ENCODE measurements around the gene TSC22D1.
"Not testable (repeated sequence)": the region's sequence is repeated elsewhere in the genome, so short reads cannot be mapped to it uniquely, and the experiment has no call there.

Gene TSC22D1

DNA sequence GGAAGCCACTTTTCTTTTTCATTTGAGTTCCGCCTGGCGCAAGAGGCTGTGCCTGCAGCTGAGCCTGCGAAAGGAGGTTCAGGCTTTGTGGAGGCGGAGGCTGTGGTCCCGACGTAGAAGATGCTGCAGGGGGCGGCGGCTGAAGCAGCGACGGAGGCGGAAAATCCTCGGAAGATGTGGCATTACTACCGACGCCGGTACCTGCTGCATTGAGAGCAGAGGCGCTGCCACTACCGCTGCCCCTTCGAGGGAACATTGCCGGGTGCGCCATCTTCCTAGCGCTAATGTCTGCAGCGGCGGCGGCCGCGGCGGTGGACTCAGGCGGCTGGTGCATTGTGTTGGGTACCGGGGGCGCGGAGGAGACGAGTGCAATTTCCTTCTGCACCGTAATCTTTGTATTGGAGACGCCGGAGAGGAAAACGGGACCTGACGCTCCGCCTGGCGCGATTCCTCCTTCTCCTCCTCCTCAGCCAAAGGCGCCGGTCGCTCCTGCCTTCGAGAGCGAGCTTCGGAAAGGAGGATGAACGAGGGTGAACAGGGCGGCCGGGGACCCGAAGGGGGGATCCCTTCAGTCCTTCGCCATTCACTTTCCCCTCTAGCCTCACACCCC is at the start of gene TSC22D1:
Gene TSC22D1, minus strand, starts transcription at position 590 of the 610 bp plus-strand sequence. Its CDS starts 256 bp downstream, at position 334.
- peak; percentile 59 for DNase-seq

DNA sequence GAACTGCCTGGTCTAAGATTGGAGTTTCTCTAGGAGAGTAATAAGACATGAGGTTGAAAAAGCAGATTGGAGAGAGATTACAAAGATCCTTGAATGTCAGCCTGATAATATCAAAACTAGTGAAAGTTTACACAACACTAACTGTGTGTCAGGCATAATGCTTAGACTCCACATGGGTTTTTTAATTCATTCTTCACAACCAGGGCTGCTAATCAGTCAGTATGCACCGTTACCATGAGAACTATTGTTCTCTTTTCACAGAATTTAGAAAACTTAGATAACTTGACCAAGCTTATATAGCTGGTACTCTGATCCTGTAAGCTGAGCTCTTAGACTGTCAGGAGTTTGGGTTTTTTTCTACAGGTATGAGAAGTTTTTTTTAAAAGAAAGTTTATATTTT is 46.6 kb upstream of the TSC22D1 start:
- no peak for DNase-seq

DNA sequence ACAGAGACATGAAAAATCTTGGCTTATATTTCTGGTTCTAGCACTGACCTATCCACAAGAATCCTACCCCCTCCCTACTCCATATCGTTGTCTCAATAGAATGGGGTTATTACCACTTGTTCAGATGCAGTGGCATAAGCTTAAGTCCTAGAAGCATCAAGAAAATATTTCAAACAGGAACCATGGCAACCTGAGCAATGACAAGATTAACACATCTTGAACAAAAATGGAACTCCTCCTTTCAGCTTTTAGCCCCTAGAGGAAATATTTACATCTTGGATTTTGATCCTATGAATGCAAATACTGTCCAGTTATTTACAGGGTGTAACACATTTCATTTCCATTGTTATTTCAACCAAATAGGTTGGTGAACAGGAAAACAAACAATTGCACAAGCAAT is 46.1 kb upstream of the TSC22D1 start:
- DNase-seq = peak; percentile 9

DNA sequence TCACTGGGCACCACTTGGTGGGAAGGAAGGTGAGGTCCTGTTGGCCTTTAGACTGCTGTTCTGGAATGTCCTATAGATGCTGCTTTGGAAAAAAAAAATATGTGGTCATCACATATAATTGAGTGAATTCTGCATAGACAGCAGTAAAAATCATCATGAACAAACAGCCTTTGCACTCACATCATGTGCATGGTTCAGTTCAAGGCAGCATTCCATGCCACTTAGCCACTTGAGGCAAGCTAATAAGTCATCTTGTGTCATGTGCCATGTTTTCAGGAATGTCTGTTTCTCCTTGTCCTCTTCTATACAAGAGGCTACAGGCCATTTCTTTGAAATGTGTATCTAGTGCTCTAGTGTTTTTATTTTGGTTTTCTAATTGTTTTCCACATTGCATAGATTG is 43.9 kb upstream of the TSC22D1 start:
- peak; percentile 59 for DNase-seq

DNA sequence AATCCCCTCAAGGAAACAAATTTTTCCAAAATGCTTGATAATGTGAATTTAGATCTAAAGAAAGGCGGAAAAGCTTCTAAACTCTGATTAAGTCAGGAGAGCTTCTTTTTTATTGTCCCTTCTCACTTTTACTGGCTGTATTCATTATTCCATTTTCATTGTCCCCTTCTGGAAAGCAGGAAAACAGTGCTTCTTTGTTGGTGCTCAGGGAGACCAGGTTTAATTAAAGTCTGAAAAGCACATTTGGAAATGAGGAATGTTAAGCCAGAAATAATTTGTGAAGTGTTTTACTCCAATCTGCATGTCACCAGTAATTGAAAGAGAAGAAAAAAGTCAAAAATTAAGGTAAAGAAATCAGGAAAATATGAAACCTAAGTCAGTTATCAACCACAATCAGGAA is 43.5 kb upstream of the TSC22D1 start:
- no peak for DNase-seq

DNA sequence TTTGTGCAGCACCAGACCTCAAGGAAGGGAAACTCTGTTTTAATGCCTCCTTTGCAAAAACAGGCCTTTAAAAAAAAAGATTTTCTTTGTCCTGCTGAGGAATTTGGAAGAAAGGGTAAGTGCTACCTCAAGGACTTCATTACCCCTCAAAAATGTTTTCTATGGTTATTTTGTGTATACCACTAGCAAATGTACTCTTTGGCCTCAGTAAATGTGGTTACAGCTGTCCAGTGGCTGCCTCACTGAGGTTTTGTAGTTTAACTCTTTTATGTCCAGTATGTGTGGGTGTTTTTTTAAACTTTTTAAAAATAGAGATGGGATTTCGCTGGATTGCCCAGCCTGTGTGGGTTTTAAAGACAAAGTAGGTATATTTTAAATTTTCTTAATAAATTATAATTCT is 42.2 kb upstream of the TSC22D1 start:
- no peak for DNase-seq

DNA sequence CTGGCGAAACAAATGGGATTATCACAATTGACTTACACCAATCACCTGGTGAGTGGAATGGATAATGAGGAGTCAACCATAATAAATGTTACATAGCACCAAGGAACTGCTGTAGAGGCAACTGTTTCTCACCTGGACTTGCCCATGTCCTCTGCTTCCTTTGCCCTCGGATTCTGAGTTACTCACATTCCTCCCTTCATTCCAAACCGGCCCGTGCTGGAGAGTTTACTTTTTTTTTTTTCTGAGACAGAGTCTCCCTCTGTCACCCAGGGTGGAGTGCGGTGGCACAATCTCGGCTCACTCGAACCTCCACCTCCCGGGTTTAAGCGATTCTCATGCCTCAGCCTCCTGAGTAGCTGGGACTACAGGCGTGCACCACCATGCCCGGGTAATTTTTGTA is 41.5 kb upstream of the TSC22D1 start:
- no peak for DNase-seq

DNA sequence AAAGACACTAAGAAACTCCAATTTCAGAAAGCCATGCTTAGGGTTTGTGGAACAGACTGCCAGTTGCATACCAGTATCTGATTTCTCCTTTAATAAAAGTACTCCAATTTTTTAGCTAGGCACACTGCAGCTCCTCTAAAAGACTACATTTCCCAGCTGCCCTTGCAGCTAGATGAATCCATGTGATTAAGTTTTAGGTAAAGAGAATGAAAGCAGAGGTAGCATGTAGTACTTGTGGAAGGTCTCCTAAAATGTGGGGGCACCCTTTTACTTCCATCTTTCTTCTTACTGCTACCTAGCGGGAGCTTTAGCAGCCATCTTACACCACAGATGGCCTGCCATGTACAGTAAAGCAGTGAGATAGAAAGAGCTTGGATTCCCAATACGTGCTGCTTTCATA is 33.0 kb upstream of the TSC22D1 start:
- DNase-seq = no peak

DNA sequence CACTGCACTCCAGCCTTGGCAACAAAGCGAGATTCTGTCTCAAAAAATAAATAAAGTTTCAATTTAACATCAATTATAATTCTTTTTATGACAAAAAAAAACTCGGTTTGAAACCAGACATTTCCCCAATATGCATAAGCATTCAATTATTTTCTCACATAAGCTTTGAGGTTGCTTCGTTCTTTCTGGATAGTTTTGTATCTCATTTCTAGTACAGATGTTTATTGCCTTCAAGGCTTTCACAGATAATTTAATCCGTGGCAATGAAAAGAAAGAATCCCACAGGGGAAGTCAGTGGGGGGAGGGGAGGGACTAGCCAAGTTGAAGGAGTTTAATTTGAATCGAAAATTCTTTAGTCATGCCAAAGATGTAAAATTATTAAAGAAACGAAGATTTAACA is 29.6 kb upstream of the TSC22D1 start:
- no peak for DNase-seq

DNA sequence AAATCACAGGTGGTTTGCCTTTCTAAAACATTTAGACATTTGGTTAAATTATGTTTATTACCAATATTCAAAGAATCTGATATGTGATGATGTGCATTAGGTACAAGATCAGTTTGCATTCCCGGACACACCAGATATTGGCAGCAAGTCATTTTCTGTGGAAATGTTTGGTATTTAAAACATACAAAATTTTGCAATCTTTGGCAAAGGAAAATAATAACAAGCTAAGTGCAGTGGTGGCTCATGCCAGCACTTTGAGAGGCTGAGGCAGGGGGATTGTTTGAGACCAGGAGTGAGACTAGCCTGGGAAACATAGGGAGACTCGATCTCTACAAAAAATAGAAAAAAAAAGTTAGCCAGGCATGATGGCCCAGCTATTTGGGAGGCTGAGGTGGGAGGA is 29.1 kb upstream of the TSC22D1 start:
- peak; percentile 13 for DNase-seq

DNA sequence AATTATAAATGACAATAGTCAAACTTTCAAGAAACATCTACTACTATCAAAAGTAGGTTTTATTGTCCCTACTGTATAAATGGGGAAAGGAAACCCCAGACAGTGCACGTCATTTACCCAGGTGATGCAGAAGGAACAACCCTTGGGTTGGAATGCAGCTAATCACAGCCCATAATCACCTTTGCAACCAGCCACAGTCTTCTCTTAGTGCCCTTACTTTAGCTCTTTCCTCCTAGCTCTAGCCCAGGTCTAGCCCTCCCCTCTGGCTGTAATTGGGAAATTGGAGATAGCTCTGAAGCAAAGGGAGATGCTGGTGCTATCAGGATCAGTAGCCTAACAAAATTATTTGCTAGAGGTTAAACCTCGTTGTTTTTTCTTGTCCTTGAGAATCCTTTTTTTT is 25.5 kb upstream of the TSC22D1 start:
- no peak for DNase-seq

DNA sequence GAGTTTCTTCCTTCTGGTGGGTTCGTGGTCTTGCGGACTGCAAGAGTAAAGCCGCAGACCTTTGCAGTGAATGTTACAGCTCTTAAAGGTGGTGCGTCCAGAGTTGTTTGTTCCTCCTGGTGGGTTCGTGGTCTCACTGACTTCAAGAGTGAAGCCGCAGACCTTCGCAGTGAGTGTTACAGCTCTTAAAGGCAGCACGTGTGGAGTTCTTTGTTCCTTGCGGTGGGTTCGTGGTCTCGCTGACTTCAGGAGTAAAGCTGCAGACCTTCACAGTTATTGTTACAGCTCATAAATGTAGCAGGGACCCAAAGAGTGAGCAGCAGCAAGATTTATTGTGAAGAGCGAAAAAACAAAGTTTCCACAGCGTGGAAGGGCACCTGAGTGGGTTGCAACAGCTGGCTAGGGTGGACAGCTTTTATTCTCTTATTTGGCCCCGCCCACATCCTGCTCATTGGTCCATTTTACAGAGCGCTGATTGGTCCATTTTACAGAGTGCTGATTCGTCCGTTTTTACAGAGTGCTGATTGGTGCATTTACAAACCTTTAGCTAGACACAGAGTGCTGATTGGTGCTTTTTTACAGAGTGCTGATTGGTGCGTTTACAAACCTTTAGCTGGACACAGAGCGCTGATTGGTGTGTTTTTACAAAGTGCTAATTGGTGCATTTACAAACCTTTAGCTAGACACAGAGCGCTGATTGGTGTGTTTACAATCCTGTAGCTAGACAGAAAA is 17.9 kb upstream of the TSC22D1 start:
- not testable (repeated sequence) for DNase-seq

DNA sequence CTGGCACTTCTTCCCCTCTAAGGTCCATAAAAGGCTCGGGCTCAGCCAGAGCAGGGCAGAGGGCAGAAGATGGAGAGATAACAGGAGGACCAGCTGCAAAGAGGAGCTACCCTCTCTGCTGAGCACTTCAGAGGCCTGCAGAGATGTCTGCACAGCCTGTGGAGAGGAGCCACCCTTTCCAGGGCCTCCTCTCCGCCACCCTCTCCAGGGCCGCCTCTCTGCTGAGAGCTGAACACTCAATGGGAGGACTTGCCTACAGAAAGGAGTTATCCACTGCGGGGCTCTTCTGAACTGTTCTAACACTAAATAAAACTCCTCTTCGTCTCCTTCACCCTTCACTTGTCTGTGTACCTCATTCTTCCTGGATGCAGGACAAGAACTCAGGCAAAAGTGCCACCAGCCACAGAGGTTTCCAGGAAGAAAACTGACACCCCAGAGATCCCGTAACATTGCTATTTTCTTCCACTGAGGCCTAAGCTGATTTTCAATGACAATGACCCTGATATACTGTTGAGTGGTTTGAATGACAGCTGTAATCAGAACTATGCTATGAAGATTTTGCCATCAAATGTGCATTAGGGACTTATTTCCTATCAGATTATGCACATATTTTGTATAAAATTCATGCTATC is 16.2 kb upstream of the TSC22D1 start:
- DNase-seq = no peak

DNA sequence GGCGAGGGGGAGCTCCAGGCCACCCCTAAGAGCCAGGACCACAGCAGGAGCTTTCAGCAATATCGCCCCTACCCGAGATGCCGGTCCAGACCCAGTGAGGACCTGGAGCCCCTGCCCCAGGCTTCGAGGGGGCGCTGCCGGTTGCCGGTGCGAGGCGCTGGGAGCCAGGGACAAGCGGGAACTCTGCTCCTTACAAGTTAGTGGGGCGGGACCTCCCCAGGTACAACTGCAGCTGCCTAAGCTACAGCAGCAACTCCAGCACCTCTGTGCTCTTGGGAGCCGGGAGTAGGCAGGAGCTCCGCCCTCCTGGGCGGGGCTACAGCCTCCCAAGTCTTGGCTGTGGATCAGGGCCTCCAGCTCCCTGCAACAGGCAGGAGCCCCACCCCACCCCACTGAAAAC is 15.2 kb upstream of the TSC22D1 start:
- no peak for DNase-seq

DNA sequence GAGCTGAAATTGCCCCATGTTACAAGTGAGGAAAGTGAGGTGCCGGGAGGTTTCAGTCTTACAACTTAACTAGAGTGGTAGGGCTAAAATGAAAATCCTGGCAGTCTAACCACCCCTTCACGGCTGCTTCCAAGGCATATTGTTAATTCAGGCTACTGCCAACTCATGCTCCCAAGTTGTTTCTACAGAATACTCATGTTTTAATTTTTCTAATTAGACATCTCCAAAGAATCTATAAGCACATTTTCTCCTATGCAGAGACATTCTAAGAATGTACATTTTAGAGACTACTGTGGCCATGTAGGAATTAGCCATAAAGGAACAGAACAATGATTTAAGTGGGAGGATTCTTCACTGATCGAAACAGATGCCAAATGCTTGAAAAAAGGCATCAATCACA is 7.0 kb upstream of the TSC22D1 start:
- peak; percentile 75 for DNase-seq

DNA sequence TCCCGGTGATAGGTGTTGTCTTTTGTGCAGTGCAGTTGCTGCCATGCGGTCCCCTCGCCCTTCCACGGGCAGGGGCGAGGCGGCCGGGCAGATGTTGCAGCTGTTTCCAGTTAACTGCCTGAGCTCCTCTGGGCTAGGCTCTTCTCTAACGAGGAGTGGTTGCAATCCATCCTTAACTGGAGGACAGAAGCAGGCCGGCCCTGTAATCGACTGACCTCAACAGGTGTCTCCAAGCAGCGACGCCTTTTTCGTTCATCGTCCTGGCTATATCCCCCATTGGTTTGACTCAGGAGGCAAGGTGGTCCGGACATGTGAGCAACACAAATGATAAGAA is 1.9 kb upstream of the TSC22D1 start:
- no peak for DNase-seq

DNA sequence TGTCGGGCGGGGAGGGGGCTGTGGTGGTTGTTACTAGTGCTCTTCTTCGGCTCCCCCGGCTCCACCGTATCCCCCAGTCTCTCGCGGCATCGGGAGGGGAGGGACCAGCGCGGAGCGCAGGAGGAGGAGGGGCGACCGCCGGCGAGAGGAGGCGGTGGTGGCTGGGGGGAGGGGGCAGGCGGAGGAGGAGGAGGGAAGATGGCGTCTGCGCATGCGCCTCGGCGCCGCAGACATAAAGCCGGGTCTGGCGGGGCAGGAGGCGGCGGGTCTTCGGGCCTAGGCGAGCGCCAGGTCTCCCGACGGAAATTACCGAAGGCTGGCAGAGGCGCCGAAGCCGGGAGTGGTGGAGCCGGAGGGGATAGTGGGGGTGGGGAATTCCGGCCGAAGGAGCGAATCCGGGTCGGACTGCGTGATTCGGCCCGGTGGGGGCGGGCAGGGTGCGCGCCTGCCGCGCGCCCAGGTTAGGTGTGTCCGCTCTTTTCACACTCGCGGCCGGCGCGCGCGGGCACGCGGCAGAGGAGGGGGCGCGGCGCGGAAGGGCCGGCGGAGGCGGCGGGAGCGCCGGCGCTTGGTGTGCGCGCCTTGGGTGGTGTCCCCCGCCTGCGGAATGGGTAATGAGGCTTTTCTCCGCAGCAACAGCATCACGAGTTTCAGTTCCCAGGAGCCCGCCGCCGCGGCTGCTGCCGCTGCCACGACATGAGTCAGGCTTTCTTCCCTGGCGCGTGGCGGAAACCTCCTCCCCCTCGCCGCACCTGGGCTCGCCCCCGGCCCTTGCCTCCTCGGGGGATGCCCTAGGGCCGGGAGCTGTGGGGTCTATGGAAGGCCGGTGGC is 1.3 kb upstream of the TSC22D1 start:
- DNase-seq = peak; percentile 96

DNA sequence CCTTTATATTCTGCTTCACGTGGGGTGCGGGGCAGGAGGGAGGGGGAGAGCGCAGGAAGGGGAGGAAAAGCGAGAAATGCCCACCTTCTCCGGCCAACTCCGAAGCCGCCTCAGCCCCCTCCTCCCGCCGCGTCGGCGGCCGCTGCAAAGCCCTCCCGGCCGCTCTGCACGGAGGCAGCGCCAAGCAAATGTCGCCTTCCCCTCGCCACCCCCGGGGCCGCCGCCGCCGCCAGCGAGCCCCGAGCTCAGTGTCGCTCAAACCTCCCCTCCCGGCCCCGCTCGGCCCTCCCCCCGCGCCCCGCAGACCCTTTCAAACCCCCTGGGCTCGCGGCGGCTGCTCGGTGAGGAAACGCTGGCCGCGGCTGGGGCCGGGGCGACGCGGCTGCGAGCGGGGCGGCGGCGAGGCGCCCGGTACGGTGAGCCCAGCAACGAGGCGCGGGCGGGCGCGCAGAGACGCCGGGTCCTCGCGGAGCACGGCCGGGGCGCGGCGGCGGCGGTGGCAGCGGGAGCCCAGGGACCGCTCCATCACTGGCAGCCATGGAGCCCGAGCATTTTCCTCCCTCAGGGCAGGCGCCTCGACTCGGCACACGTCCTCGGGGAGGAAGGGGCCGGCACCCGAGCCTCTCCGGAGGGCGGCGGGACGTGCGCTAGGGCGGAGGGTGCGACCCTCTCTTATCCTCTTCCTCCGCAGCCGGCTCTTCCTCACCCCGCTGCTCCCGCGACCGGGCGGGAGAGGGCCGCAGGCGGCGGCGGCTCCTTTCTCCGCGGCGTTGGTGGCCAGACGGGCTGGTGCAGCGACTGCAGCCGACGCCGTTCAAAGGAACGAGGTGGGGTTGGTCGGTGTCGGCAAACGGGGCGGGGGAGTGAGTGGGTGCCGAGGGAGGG is 463 bp upstream of the TSC22D1 start:
- no peak for DNase-seq

DNA sequence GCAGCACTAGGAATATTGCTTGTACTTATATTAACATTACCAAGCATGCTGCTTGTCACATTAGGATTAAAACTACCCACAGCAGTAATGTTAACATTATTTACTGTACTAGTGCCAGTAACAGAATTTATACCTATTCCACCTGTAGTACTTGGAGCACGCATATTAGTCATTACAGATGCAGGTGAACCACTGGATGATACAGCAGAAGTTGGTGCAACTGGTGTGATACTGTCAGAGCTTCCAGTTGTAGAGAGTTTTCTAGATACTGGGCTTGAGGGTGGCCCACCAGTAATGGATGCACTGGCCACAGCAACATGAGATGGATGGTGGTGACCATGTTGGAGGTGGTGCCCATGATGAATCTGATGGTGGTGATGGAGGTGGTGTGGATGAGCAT is 1.1 kb downstream of the TSC22D1 start:
- no peak for DNase-seq

DNA sequence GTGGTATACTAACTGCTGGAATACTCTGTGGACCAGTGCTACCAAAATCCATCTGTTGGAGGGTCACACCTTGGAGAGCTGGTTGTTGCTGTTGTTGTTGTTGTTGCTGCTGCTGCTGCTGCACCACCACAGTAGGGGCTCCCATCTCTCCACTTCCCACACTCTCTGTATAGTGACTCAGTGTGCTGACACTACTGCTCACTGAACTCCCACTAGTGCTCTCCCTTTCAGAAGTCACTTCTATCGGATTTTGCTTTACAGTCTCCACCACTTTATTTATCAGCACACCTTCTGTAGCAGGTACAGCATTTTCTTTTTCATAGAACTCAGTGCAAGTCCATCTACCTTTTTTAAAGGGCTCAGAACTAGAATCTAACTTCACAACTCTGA is 1.7 kb downstream of the TSC22D1 start:
- no peak for DNase-seq

DNA sequence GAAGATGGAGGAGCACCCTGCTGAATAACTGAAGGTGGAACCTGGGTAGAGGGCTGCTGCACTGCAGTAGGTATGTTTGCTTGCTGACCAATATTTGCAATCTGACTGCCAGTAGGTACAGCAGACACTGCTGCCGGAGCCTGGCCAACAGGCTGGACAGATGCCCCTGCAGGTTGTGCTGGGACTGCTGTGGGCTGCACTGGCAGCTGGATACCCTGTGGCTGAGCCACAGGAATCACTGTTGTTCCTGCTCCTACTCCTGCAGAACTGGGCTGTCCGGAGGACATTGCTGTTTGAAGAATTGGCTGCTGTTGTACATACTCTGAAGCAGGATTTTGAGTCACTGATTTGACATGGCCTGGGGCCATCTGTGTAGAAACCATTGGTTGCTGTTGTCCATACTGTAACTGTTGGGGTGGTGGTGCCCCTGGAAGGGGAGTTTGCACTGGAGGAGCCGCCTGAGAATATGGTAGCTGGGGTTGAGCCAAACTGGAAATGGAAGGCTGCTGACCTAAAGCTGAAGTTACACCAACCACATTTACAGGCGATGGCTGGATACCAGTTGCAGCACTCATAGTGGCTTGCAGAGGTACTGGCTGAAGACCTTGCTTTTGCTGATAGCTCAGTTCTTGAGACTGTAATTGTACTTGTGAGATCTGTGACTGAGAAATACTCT is 2.2 kb downstream of the TSC22D1 start:
- peak; percentile 58 for DNase-seq

DNA sequence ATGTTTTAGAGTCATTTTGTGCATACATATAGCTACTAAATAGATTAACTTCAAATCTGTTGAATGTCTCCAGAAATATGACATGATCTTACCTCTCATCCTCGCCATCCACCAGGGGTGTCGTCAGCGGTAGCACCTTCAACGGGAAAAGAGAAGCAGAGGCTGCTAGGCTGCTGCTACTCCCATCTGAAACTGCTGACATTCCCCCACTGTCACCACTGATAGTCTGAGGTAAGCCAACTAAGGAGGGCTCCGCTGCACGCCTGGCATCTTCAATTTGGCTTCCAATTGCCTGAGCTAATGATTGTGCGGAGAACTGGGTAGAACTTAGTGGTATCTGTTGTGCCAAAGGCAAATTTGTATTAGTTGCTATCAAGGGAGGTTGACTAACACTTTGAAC is 3.1 kb downstream of the TSC22D1 start:
- DNase-seq = no peak

Measured in fibroblast of skin of right quadriceps (primary cell).